DMS153 (cell line): ENCODE measurements around the gene GFPT2.

Experiments used
- DNase-seq: peaks from one replicate; lab custom pipeline; 2025; lab: John Stamatoyannopoulos, UW

Gene GFPT2

DNA sequence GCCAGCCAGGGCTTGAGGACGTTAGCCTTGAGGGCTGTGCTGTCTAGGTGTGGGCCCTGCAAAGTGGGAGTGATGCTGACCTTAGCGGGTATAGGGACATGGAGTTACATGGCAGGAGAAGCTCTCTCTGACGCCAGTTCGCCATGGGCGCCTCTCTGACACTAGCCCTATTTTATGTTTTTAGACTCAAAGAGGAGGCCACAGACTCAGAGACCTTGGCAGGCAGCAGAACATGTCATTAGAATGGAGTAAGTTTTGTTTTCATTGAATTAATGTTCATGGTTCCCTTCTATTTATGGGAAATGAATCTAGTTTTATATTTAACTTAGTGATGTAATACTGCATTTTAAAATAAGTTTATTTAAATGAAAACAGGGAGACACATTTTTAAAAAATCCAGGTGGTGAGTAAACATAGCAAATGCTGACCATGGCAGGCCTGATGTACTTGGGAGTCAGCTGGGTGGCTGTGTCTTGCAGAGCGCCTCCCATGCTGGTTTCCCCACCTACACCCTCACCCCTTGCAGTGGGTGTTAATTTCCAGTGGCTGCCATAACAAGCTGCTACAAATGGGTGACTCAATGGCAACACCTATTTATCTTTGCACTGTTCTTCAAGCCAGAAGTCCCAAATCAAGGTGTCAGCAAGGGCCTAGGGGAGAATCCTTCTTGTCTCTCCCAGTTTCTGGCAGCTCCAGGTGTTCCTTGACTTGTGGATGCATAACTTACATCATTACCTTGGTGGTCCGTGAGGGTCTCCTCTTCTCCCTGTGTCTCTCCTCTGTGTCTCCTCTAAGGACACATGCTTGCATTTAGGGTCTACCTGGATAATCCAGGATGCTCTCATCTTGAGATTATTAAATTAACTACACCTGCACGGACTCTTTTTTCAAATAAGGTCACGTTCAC lies 25.6 kb upstream of the GFPT2 start:
- no peak for DNase-seq

DNA sequence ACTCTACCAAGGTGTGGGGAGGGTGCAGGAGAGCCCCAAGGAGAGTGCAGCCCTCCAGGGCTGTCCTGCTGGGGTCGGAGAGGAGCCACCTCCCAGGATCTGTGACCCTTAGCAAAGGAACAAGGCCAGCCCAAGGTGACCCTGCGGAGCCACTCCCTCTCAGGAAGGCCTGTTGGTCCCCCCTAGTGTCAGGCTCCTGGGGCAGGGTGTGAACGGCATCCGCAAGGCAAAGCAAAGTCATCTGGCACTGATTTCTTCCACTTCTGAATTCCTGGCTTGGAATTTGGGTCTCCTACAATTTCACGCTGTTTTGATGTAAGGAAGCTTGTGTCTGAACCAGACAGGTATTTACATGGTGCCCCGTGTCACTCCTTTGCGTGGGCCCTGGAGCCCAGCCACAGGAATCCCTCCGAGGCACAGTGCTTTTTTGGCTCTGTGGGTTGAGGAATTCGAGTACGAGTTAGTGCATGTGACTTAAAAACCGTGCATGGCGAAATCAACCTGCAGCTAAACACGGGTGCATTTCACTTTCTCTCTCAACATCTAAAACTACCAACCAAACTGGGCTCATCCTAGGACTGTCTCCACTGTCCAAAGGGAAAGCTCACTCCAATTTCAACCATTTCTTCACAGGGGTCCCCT lies 24.5 kb upstream of the GFPT2 start:
- no peak for DNase-seq

DNA sequence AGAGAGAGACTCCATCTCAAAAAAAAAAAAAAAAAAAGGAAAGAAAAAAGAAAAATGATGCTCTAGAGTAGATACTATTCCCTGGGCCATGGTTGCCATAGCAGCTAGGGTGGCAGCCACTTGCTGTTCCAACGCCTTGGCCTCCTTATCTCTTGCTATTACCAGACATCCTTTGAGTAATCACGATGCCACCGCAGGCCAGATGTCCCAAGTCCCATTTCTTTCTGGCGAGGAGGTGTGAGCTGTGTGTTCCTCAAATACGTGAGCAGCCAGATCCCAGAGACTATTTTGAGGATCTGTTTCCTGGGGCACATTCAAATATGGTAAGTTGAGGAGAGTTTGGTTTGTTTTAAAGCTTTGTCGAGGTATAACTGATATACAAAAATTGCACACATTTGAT lies 23.4 kb upstream of the GFPT2 start:
- no peak for DNase-seq

- DNase-seq = no peak
Measured at GRCh38 chr5:180375955-180376354, 22.8 kb upstream of the GFPT2 start.

- DNase-seq = no peak
Measured at GRCh38 chr5:180375291-180375690, 22.2 kb upstream of the GFPT2 start.

DNA sequence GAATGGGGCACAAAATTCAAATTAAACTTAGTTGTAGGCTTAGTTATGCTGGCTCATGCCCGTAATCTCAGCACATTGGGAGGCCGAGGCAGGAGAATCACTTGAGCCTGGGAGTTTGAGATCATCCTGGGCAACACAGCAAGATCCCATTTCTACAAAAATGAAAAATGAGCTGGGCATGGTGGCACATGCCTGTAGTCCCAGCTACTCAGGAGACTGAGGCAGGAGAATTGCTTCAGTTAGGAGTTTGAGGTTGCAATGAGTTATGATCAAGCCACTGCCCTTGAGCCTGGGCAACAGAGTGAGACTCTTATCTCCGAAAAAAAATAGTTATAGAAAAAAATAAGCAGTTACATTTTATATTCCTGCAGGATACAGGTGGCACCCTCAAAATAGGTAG lies 20.7 kb upstream of the GFPT2 start:
- no peak for DNase-seq

DNA sequence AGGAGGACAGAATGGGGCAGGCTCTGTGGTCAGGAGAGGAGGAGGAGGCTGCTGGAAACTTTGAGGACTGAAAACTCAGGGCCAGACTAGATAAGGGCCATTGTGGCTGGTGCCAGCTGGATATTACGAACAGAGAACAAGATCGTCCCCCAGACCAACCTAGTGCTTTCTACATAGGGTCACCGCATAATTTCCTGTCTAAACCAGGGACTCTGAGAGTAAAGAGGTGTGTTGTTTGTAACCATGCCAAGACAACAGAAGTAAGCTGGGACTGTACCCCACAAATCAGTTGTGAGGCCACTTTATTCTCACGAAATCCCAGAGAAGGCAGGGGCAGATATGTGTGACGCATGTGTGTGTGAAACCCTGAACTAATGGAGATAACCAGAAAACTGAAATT lies 20.3 kb upstream of the GFPT2 start:
- DNase-seq = no peak

DNA sequence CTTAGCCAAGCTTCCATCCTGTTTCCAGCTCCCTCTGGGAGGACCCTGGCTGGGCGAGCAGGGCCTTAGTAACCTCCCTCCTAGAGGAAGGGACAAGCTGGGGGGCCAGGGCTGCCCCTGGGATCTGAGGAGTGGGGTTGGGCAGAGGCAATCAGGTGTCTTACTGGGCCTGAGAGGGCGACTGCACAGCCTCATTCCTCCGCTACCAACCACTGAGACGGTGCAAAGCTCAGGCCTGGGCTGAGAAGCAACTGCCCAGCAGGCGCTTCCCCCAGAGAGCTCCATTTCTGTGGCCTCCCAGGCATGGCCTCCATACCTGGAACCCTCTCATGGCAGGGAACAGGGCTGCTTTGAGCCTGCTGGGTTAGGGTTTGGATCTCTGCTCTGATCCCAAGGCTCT lies 18.8 kb upstream of the GFPT2 start:
- DNase-seq = no peak

DNA sequence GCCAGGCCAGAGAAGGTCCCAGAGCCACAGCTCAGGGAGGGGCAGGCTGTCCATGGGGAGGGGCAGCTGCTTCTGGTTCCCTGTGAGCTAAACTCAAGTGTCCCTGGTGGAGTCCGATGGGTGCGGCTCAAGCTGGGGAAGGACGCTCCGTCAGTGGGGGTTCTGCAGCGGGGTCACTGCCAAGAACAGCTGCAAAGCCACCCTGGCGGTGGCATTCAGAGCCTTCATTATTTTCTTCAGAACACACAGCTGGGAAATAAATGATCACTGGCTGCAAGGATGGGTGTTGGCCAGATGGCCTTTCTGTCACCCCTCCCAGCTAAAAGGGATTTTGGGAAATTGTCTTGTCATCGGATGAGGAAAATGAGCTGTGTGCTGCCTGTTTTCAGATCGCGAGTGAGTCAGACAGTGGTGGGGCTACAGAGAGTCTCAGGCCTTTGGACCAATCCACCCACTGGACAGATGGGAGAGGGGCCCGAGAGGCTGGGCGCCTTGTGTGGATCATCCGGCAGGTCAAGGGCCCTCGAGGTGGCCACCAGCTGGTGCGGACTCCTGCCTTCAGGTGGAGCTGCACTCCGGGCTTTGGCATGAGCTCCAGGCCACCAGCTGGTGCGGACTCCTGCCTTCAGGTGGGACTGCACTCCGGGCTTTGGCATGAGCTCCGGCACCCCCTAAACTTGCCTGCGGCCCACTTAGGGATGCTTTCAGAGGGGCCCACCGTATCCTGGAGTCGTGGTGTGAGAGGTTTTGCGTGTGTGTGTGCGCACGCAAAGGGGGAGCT lies 17.9 kb upstream of the GFPT2 start:
- DNase-seq = no peak

GRCh38 chr5:180367991-180368390 lies 14.9 kb upstream of the GFPT2 start:
- no peak for DNase-seq

GRCh38 chr5:180367300-180367699 lies 14.2 kb upstream of the GFPT2 start:
- DNase-seq = no peak

DNA sequence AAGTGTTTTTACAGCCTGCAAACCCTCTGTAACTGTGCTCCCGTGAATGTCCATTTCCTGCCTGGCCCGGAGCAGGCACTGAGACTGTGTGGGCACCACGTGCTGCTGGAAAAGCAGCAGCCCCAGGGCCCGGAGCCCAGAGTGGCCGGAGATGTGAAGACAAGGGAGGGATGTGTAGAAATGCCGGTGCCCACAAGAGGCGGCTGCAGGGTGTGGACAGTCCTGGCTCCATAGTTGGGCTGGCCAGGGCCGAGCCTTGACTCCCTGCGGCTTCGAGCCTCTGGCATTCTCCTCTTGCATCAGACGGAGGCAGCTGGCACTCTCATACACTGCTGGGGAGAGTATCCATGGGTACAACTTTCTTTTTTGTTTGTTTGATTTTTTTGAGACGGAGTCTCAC lies 13.2 kb upstream of the GFPT2 start:
- DNase-seq = no peak

- DNase-seq = no peak
Measured at GRCh38 chr5:180365829-180366228, 12.7 kb upstream of the GFPT2 start.

GRCh38 chr5:180364306-180364856 lies 11.2 kb upstream of the GFPT2 start:
- no peak for DNase-seq

DNA sequence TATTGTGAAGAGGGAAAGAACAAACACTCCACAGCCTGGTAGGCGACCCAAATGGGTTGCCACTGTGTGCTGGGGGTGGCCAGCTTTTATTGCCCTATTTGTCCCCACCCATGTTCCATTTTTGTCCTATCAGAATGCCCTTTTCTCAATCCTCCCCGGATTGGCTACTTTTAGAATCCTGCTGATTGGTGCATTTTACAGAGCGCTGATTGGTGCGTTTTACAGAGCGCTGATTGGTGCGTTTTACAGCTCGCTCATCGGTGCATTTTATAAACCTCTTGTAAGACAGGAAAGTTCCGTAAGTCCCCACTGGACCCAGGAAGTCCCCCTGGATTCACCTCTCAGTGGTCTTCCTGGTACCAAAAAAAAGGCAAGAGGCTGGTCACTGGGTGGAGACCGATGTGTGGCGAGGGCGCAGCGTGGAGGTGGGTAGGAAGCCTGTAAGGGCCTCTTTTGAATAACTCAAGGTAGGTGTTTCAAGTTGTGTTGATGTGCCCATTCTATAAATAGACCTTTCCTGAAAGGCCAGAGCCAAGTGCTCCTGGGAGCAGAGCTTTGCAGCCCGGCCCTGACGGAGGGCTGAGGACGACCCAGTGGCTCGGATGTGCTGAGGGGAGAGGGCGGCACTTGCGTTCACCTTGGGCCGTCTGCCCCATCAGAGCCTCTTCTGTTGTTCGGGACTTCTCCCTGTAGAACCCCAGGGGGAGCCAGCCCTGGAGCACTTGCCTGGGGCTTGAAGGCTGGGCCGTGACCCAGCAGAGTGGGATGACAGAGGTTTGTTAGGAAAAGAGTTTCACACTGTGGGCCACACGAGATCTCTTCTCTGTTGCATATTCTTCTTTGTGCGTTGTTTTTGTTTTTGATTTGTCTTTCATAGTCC lies 7.2 kb upstream of the GFPT2 start:
- no peak for DNase-seq

GRCh38 chr5:180358694-180359093 lies 5.6 kb upstream of the GFPT2 start:
- no peak for DNase-seq

DNA sequence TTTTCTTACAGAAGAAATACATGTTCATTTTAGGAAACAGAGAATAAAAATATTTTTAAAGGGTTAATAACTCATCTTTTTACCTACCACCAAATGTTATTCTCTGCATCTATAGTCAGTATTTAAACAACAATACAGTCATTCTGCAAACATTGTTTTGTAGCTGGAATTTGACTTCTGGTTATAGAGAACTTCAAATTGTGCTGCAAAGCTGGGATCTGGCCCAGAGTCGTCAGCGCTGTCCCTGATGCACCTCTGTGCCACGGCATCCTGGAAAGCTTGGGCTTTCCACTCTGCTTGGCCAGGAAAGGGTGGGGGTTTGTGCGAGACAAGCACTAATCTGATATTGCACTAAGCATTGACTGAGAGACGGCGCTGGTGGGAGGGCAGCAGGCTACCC lies 5.0 kb upstream of the GFPT2 start:
- no peak for DNase-seq

DNA sequence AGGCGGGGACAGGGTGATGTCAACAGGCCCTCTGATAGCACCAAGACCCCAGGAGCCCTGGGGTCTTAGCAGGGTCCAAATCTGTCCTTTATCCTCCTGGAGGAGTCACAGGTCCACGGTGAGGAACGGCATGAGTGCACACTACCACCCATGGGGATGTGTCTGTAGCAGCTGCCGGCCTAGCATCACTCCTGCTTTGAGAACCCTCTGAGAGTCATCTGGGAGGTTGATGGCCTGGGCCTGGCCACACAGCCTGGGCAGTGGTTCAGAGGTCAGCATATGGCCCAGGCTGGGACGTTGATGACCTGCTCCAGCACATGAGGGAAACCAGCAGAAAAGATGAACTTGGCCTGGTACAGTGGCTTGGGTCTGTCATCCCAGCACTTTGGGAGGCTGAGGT lies 1.8 kb upstream of the GFPT2 start:
- no peak for DNase-seq

DNA sequence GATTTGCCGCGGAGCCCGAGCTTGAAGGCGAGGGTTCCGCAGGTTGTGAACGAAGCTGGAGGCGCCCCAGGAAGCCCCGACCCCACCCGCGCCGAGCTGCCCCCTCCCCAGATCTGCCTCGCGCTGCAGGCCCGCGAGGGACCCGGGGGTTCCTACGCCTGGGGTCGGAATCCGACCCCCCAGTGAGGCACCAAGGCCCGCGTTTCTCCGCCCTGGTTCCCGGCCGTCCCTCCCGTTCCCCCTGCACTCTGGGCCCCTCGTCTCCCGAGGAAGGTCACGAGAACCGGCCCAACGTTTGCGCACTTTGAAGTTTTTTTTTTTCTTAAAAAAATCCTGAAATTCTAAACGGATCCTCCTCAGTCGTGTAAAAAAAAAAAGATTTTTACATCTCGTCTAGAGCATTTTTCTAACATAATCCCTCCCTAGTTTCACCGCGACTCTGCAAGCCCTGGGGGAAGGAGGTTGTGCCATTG lies 880 bp upstream of the GFPT2 start:
- DNase-seq = no peak

DNA sequence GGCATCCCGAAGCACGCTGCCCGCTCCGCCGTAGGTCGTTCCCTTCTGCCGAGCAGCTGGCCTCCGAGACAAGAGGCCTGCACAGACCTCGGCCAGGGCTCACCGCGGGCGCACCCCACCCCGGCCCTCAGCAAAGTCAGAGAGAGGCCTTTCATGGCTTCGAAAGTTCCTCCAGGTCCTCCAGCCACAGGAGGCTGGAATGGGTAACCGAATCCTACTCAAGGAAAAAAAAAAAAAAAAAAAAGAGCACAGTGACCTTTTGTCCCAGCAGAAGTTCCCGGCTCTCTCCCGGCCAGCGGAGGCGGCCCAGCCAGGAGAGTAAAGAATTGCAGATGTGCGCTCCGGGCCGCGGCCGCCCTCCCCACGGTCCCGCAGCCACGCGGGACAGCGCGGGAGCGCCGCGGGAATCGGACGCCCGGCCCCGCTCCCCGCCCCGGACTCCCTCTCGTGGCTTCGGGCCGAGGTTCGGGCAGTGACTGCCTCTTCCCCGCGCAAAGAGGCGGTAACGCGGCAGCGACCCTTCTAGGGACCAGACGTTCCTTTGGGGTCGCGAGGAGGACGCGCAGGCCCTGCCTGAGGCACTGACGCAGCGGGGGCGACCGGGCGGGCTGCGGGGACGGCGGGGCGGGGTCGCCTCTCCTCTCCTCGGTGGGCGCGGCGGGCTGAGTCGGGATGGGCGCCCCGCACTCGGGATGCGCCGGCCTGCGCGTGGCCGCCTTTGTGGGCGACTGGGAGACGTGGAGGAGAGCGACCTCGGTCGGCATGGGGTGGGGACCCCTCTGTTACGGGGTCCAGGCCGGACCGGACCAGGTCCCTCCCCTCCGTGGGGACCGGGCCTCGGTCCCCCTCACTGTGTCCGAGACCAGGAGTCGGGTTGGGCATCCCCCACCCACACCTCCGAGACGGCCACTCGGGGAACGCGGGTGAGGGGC lies 754 bp downstream of the GFPT2 start:
- no peak for DNase-seq
